Upper lobe of right lung (tissue), 1 donor: ENCODE results near the gene ADAD2. TPM values are rescaled to one million over a fixed set of nuclear protein-coding genes. Genes with fewer than 3 reads are reported as not detected.

Source experiments
- ATAC-seq: fragments of 200-7000 bp; cut with Tn5 transposase; one replicate; pipeline ENCODE4 v1.9.1; 2020; ENCODE audit warnings: mild to moderate bottlenecking, moderate library complexity
- DNase-seq: peaks from one replicate; pipeline ENCODE4 v3.0.0-alpha.2; 2020
- H3K27ac ChIP-seq: fragments of 200-600 bp; one replicate; pipeline ENCODE4 v1.8.0; 2022
- H3K27me3 ChIP-seq: fragments of 200-600 bp; one replicate; pipeline ENCODE4 v1.8.0; 2022; ENCODE audit warnings: mild to moderate bottlenecking
- H3K36me3 ChIP-seq: fragments of 200-600 bp; one replicate; pipeline ENCODE4 v1.8.0; 2022
- H3K4me1 ChIP-seq: fragments of 200-600 bp; one replicate; pipeline ENCODE4 v1.8.0; 2022
- H3K4me3 ChIP-seq: fragments of 200-600 bp; one replicate; pipeline ENCODE4 v1.8.0; 2022; ENCODE audit warnings: mild to moderate bottlenecking
- H3K9me3 ChIP-seq: fragments of 200-600 bp; one replicate; pipeline ENCODE4 v1.8.0; 2022
- intact Hi-C: fragments of 100-400 bp; cut with DNase I; formaldehyde crosslinking; loops from one replicate; pipeline ENCODE4 v1.11.0; 2022
- long read RNA-seq: library from polyadenylated mRNA; unstranded; transcript quantifications from one replicate; pipeline ENCODE4 v2.0.0, GENCODE V29; 2021
- total RNA-seq: library from RNA; stranded (reverse); fragmentation: NEBNext Ultra II Directional; extraction: Animal tissue kit (Norgen Biotek cat#: 25700); gene quantifications from one replicate; pipeline ENCODE4 v1.2.1, GENCODE V29; 2021
- TF ChIP-seq, protein P1 (sequence below): fragments of 200-600 bp; IDR thresholded peaks from one replicate; pipeline ENCODE4 v1.8.0; 2022; ENCODE audit warnings: antibody characterized with exemption
- donor health status: DM: no; HTN: yes; CAD: no; lungs with severe emphysema.

ADAD2 gene
- total RNA-seq: 0.52 TPM
- long read RNA-seq: 0 reads

DNA sequence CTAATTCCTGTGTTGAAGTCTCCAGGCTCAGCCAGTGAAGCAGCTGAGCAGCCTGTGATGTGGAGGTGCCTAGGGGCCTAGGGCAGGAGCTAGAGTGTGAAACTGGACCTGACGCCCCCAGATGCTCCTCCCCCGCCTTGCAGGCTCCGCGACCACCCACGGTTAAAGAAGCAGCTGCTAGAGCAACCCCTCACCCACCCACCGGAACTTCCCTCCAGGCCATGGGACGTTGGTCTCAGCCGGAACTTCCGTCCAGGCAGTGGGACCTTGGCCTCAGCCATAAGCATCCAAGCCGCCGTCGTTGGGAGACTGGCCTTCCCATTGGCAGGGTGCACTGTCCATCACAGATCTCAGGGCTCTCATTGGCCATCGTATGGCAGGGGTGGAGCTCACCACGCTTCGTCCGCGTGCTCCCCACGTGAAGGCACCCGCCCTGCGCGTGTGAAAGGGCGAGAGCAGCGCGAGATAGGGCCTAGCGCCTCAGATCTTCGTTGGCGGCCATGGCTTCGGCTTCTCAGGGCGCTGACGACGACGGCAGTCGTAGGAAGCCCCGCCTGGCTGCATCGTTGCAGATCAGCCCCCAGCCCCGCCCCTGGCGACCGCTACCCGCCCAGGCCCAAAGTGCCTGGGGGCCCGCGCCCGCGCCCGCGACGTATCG, at the start of gene ADAD2:
TSS of gene ADAD2 (plus strand) at position 427 of the 658 bp plus-strand sequence. CDS start at position 501, 74 bp downstream.
- Histone ChIP-seq H3K27me3 (no peaks in the 10 kb centered on the region), H3K4me3 (no peak within 1 kb of the TSS), H3K36me3 (no peaks in the 10 kb centered on the region), H3K4me1 (no peaks in the 10 kb centered on the region), H3K27ac (no peak within 1 kb of the TSS), H3K9me3 (no peaks in the 10 kb centered on the region)
- no peak for DNase-seq
- intact Hi-C loops: no loop called here
- no peak for ATAC-seq
- TF ChIP-seq, protein P1, sequence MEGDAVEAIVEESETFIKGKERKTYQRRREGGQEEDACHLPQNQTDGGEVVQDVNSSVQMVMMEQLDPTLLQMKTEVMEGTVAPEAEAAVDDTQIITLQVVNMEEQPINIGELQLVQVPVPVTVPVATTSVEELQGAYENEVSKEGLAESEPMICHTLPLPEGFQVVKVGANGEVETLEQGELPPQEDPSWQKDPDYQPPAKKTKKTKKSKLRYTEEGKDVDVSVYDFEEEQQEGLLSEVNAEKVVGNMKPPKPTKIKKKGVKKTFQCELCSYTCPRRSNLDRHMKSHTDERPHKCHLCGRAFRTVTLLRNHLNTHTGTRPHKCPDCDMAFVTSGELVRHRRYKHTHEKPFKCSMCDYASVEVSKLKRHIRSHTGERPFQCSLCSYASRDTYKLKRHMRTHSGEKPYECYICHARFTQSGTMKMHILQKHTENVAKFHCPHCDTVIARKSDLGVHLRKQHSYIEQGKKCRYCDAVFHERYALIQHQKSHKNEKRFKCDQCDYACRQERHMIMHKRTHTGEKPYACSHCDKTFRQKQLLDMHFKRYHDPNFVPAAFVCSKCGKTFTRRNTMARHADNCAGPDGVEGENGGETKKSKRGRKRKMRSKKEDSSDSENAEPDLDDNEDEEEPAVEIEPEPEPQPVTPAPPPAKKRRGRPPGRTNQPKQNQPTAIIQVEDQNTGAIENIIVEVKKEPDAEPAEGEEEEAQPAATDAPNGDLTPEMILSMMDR: no peak

DNA sequence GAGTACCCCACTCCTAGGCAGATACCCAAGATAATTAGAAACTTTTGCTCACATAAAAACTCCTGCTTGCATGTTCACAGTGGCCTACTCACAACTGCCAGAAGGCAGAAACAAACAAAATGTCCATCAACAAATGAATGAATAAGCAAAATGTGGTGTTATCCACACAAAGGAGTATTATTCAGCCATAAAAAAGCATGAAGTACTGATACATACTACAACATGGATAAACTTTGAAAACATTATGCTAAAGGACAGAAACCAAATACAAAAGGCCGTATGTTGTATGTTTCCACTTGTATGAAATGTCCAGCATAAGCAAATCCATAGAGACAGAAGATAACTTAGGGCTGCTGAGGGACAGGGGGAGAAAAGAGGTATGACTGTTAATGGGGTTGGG, 47.9 kb upstream of the ADAD2 start:
- no peaks in the 10 kb centered on the region for H3K27me3 ChIP-seq
- intact Hi-C loops: no loop called here
- H3K9me3 ChIP-seq: no peaks in the 10 kb centered on the region
- DNase-seq (no peak), ATAC-seq (no peak)
- no peak overlapping the region for H3K27ac ChIP-seq
- H3K36me3 ChIP-seq: no peaks in the 10 kb centered on the region
- peaks cover 5% of the 10 kb centered on the region for H3K4me1 ChIP-seq
- no peak overlapping the region for H3K4me3 ChIP-seq
- TF ChIP-seq, protein P1: no peak

DNA sequence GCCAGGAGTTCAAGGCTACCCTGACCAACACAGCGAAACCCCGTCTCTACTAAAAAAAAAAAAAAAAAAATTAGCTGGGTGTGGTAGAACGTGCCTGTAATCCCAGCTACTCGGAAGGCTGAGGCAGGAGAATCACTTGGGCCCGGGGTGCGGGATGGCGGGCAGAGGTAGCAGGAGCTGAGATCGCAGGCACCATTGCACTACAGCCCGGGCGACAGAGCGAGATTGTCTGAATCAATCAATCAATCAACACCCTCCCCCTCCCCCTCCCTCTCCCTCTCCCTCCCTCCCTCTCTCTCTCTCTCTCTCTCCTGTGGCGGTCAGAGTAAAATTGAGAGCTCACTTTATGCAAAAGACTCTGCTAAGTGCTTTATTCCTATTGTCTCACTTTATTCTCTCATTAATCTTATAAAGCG, 47.2 kb upstream of the ADAD2 start:
- no peaks in the 10 kb centered on the region for H3K9me3 ChIP-seq
- no peak for DNase-seq
- no peak overlapping the region for H3K27ac ChIP-seq

DNA sequence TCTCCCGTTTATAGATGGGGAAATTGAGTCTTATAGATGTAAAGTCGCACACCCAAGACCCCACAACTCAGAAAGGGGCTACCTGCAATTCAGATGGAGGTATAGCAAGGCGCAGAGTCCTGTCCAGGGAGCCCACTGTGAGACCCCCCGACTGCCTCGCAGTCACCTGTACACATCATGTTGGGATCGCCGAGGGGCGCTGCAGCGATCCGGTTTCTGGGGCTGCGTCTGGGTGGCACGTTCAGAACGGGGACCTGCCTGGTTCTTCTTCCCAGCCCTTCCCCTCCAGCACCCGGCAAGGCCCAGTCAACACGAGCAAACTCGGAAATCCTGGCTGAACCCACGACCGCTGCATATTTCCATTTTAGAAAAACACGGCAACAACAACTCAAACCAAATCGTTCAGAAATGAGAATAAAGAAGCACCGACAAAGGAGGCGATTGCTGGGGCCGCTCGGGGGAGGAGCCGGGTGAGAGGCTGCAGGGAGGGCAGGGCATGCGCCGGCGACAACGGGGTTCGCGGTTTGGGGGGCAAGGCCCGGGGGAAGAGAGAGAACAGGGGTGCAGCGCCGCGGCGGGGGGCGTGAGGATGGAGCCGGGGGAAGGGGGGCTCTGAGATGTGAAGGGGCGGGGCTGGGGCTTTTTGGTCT, 46.6 kb upstream of the ADAD2 start:
- no peaks in the 10 kb centered on the region for H3K9me3 ChIP-seq
- no peaks in the 10 kb centered on the region for H3K27me3 ChIP-seq
- intact Hi-C loops: no loop called here
- peak overlapping the region; percentile 66 for H3K27ac ChIP-seq
- H3K4me3 ChIP-seq: peak overlapping the region; percentile 86
- peaks cover 5% of the 10 kb centered on the region for H3K4me1 ChIP-seq
- ATAC-seq (peak; percentile 48), DNase-seq (peak; percentile 76)
- no peaks in the 10 kb centered on the region for H3K36me3 ChIP-seq
- TF ChIP-seq, protein P1: no peak

More for the DNA sequence above, 47.2 kb upstream of the ADAD2 start:
- no peak for ATAC-seq
- peaks cover 5% of the 10 kb centered on the region for H3K4me1 ChIP-seq
- intact Hi-C loops: no loop called here
- H3K27me3 ChIP-seq: no peaks in the 10 kb centered on the region
- TF ChIP-seq, protein P1: no peak
- H3K4me3 ChIP-seq: peak overlapping the region; percentile 86
- H3K36me3 ChIP-seq: no peaks in the 10 kb centered on the region

DNA sequence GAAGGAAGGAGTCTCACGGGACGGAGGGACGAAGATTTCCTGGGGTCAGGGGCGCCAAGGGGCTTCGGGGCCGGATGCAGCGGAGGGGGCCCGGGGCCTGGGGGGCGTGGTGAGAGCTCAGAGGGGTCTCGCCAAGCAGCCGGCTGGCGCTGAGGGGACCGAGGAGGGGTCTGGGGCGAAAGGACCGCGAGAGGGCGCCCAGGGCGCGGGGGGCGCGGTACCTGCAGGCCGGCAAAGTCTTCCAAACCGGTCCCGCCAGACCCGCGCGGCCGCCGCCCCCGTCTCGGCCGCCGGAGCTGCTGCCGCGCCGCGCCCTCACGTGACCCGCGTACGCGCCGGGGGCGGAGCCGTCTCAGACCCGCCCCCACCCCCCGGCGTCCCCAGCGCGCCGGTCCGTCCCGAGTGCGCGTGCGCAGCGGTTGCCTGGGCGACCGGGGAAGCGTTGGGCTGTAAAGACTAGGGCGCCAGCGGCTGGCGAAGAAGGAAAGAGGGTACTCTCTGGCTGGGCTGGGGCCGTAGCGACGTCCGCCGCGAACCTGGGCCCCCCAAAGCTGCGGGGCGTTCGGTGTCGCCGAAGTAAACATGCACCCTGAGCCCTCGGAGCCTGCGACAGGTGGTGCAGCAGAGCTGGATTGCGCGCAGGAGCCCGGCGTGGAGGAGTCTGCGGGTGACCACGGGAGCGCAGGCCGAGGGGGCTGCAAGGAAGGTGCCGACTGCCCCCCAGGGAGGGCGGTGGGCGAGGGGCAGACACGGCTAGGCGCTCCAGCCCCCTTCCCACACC, 45.9 kb upstream of the ADAD2 start, which contains the start of the genes DNAAF1 and HSDL1:
TSS of gene DNAAF1 (plus strand) at position 450 of the 781 bp plus-strand sequence. CDS start at position 583, 133 bp downstream.
TSS of gene HSDL1 (minus strand) at position 319 of the 781 bp plus-strand sequence. CDS start 13,856 bp downstream, outside the sequence.
- Histone ChIP-seq H3K27ac (peak within 1 kb of the TSS; percentile 66), H3K27me3 (no peaks in the 10 kb centered on the region), H3K9me3 (no peaks in the 10 kb centered on the region), H3K4me1 (peaks cover 5% of the 10 kb centered on the region), H3K4me3 (peak within 1 kb of the TSS; percentile 86), H3K36me3 (no peaks in the 10 kb centered on the region)
- TF ChIP-seq, protein P1: peak; percentile 19
- peak; percentile 95 for DNase-seq
- peak; percentile 98 for ATAC-seq
- intact Hi-C loops: no loop called here
